Measurements from ENCODE around the gene DLG2.
A peak's percentile ranks its signal among the peaks of the same experiment; 100 is the strongest.

The DLG2 gene

DNA sequence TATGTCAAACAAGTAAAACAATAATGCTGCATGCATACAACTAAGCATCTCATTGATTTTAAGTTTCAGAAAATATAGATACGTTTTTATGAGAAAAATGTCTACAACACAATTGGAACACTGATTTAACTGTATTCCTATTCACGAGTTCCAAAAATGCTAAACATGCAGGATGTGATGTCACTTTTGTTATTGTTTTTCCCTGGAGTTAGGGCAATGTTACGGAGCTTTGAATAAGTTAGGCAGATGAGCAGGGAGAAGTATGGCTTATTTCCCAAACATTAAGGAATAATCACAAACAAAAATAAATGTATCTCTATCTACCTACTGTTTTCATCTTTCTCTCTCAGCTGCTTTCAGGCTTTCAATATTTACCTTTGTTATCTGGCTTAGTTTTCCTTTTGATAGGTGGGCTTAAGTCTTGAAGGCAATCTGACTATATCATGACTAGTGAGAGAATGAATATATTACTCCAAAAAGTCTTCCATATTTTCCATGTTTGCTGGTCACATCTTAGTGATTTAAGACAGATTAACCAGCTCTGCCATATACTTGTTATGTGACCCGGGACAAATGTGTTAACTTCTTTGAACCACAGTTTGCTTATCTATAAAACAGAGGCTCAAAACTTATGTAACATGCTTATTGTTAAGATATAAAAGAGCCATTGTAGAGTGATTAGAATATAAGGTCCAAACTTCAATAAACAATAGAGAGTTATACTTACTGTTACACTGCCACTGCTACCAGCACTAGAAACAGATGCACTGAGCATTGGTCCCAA lies 1486.6 kb downstream of the DLG2 start:
- no peak overlapping the region for H3K4me3 ChIP-seq (ENCODE audit: low read depth, low read length)
- DNase-seq (ENCODE audit: low read depth, low spot score): no peak
- in situ Hi-C loops (cut with HindIII; ENCODE audit: low sequenced_read_pairs): no loop called here
- TF ChIP-seq, protein P1, sequence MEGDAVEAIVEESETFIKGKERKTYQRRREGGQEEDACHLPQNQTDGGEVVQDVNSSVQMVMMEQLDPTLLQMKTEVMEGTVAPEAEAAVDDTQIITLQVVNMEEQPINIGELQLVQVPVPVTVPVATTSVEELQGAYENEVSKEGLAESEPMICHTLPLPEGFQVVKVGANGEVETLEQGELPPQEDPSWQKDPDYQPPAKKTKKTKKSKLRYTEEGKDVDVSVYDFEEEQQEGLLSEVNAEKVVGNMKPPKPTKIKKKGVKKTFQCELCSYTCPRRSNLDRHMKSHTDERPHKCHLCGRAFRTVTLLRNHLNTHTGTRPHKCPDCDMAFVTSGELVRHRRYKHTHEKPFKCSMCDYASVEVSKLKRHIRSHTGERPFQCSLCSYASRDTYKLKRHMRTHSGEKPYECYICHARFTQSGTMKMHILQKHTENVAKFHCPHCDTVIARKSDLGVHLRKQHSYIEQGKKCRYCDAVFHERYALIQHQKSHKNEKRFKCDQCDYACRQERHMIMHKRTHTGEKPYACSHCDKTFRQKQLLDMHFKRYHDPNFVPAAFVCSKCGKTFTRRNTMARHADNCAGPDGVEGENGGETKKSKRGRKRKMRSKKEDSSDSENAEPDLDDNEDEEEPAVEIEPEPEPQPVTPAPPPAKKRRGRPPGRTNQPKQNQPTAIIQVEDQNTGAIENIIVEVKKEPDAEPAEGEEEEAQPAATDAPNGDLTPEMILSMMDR (IDR thresholded peaks at IDR 0.05; ENCODE audit: low read depth, low read length): no peak

DNA sequence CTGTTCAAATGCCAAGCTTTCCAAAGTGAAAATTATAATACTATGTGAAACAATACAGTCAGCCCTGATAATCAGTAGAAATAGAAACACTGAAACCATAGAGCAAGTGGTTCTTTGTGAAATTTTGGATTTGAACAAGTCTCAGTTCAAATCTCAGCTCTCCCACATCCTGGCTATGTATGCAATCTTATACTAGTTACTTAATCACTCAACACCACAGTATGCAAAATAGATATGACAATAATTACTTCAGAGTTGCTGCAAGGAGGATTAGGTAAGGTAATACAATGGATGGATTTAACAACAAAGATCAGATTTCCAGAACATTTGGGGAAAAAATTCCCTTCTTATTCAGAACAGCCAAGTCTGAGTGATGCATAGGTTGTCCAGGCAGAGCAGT lies 1489.2 kb downstream of the DLG2 start:
- TF ChIP-seq, protein P1 (IDR thresholded peaks at IDR 0.05; ENCODE audit: low read depth, low read length): no peak
- in situ Hi-C loops (cut with HindIII; ENCODE audit: low sequenced_read_pairs): no loop called here
- H3K4me3 ChIP-seq (ENCODE audit: low read depth, low read length): no peak overlapping the region
- no peak for DNase-seq (ENCODE audit: low read depth, low spot score)

DNA sequence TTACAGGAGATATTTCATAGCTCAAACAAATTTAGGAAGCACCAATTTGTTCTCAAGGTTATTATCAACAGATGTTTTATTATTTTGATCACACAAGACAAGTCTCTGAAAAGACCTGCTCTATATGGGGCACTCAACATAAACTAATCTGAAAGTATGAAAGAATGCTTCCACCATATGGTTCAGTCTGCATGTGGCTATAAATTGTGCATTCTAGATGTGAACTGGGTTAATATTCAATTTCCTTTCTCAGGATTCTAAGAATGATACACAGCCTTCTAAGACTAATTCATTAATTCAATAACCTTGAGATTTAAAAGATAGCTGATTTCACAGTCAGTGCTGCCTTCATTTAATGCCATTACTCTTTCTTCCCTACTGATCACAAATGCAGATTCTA lies 1489.6 kb downstream of the DLG2 start:
- TF ChIP-seq, protein P1 (IDR thresholded peaks at IDR 0.05; ENCODE audit: low read depth, low read length): no peak

DNA sequence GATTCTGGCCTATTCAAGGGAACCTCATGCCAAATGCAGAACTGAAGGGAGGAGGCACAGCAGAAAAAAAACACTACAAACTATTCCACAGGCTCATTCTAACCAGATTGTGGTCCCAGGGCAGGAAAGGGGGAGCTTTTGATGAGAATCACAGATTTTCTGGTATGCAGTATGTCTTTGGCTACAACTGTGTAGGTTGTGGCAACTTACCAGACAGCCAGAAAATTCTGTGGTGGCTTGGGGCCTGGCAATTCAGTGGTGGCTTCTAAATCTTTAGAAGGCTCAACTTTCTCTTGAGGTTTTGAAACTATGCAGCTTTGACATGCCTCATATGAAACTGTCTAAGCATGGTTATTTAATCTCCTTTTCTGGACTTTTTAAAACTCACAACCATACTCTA lies 1490.2 kb downstream of the DLG2 start:
- TF ChIP-seq, protein P1 (IDR thresholded peaks at IDR 0.05; ENCODE audit: low read depth, low read length): no peak
- in situ Hi-C loops (cut with HindIII; ENCODE audit: low sequenced_read_pairs): no loop called here

More for the DNA sequence above, 1489.6 kb downstream of the DLG2 start:
- H3K4me3 ChIP-seq (ENCODE audit: low read depth, low read length): no peak overlapping the region
- DNase-seq (ENCODE audit: low read depth, low spot score): no peak
- in situ Hi-C loops (cut with HindIII; ENCODE audit: low sequenced_read_pairs): no loop called here

DNA sequence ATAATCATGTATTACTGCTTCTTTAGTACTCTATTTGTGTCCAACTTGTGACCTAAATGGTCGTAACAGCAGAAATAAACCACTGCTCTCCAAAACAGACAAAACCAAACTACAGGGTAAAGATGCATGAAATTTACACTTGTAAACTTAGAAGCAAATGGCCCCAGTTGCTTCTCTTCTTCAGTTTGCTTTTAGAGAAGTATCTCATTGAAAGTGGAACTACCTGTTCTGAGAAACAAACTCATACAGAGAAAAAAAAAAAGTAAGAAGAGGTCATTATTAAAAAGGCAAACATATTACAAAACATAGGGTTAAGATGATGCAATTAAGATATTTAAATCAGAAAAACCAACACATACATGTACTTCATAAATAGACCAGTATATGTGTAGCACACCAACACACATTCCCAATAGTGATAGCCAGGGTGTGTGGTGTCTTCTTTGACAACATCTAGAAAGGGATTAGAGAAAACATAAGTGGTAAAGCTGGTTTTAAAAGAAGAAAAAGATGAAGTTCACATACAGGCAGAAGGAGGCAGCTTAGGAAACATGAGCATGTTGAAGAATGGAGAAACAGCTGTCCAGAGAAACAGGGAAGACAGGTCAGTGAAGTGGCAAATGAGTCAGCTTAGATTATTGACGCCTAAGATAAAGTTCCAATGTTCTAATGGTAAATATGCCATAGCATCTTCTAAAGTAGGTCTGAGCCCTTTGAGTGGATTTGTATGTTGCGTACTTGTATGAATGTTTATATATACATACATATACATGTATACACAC lies 1496.3 kb downstream of the DLG2 start:
- in situ Hi-C loops (cut with HindIII; ENCODE audit: low sequenced_read_pairs): no loop called here
- no peak overlapping the region for H3K4me3 ChIP-seq (ENCODE audit: low read depth, low read length)
- DNase-seq (ENCODE audit: low read depth, low spot score): no peak
- TF ChIP-seq, protein P1 (IDR thresholded peaks at IDR 0.05; ENCODE audit: low read depth, low read length): no peak

More for the DNA sequence above, 1490.2 kb downstream of the DLG2 start:
- H3K4me3 ChIP-seq (ENCODE audit: low read depth, low read length): no peak overlapping the region
- DNase-seq (ENCODE audit: low read depth, low spot score): peak; percentile 73

DNA sequence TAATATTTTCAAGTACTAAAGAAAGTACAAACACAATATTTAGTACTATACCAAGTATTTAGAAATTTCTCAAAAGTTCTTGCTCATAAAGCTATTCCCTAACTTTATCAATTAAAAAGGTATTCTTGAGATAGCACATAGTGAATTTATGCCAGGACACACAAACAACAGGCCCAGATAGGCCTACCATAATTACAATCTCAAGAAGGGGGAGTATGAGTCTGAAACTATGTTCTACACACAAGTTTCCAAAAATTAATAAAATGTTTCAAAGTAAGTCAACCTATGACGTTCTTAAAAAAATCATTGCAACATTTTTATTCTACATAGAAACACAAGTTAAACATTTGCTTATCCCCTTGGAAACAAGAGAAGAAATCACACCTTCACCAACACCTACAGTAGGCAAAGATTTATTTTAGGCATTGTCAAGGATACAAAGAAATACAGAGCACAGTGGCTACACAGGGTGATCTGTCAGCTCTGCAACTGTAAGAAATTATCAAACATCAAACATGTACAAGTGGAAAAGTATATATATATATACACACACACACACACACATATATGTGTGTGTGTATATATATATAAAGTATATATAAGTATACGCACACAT lies 1497.1 kb downstream of the DLG2 start:
- H3K4me3 ChIP-seq (ENCODE audit: low read depth, low read length): no peak overlapping the region
- in situ Hi-C loops (cut with HindIII; ENCODE audit: low sequenced_read_pairs): no loop called here
- TF ChIP-seq, protein P1 (IDR thresholded peaks at IDR 0.05; ENCODE audit: low read depth, low read length): no peak
- no peak for DNase-seq (ENCODE audit: low read depth, low spot score)

Measured in astrocyte of the spinal cord (primary cell).